Right lobe of liver (tissue), 6 donors: ENCODE results near the gene PLA2G15. TPM values are rescaled to one million over a fixed set of nuclear protein-coding genes. Genes with fewer than 3 reads are reported as not detected.

Experiments used
- ATAC-seq, 4 donors: fragments of 200-7000 bp; cut with Tn5 transposase; one replicate each; pipeline ENCODE4 v1.9.1; 2020; ENCODE audit warnings: mild to moderate bottlenecking in 4 of 4, moderate library complexity in 4 of 4
- DNase-seq, 3 donors: peaks; one replicate each; pipeline ENCODE4 v3.0.0-alpha.2; 2020
- H3K27ac ChIP-seq, 3 donors: fragments of 200-600 bp; one replicate each; pipeline ENCODE4 v1.8.0; 2022
- H3K27me3 ChIP-seq, 2 donors: fragments of 200-600 bp; one replicate each; pipeline ENCODE4 v1.8.0; 2022
- H3K36me3 ChIP-seq, 4 donors: fragments of 200-600 bp; sonication (generic) in 1 of 4; one replicate each; pipeline versions ENCODE4 v1.5.1 to v1.8.0; 2017 to 2022; ENCODE audit warnings: control low read depth in 1 of 4
- H3K4me1 ChIP-seq, 4 donors: fragments of 200-600 bp; sonication (generic) in 1 of 4; one replicate each; pipeline versions ENCODE4 v1.5.1 to v1.8.0; 2017 to 2022; ENCODE audit warnings: control low read depth in 1 of 4
- H3K4me3 ChIP-seq, 3 donors: fragments of 200-600 bp; one replicate each; pipeline ENCODE4 v1.8.0; 2022
- H3K9me3 ChIP-seq, 4 donors: fragments of 200-600 bp; sonication (generic) in 1 of 4; one replicate each; pipeline versions ENCODE4 v1.5.1 to v1.8.0; 2017 to 2022; ENCODE audit warnings: control low read depth in 1 of 4
- CTCF ChIP-seq, 4 donors: fragments of 200-600 bp in 3 of 4; fragments of 450-650 bp in 1 of 4; IDR thresholded peaks; one replicate each; pipeline versions ENCODE4 v1.5.1 to v1.8.0; 2016 to 2022; ENCODE audit warnings: antibody characterized with exemption in 4 of 4, mild to moderate bottlenecking in 2 of 4
- POLR2A ChIP-seq: fragments of 450-650 bp; IDR thresholded peaks from one replicate; pipeline ENCODE4 v1.6.1; 2017; ENCODE audit warnings: antibody characterized with exemption, mild to moderate bottlenecking
- WGBS: methylation state at CpG from one replicate; pipeline ENCODE4 v1.1.6; 2018; ENCODE audit warnings: low coverage, low lambda C conversion rate; ENCODE audit not compliant: insufficient coverage; ENCODE audit errors: missing lambda C conversion rate; 5-methylcytosine and 5-hydroxymethylcytosine counted together
- intact Hi-C, 2 donors: fragments of 100-400 bp; cut with DNase I; formaldehyde crosslinking; loops; one replicate each; pipeline versions ENCODE4 v1.11.2 to v1.14.1; 2022
- total RNA-seq, 6 experiments: library from RNA; depleted of rRNA in 2 of 6; stranded (reverse); fragments of >200 nt in 2 of 6; fragmentation: NEBNext Ultra II Directional in 3 of 6; extraction: Animal tissue kit (Norgen Biotek cat#: 25700) in 3 of 6; gene quantifications; one replicate each; pipeline versions ENCODE4 v1.1.0 to v1.2.4, GENCODE V29; 2016 to 2023
- donor health status: DM: no; HTN: yes; CAD: no.
- donor health status: DM: no; HTN: no; CAD: no.
- donor health status: DM: no; HTN: no; CAD: no.
- donor health status: DM: no; HTN: yes; CAD: no.
- donor health status: DM: no; HTN: yes; CAD: no.

The PLA2G15 gene
- total RNA-seq, 6 experiments from 2014 or later = 9.7 to 21.2 (median 13.7) TPM

GRCh38 chr16:68282064-68282452 is 36.9 kb downstream of the PLA2G15 start:
- no peak for ATAC-seq
- H3K4me3 ChIP-seq = no peak overlapping the region
- H3K4me1 ChIP-seq = peaks cover 0 to 4% (median 0%) of the 10 kb centered on the region in 4 donors
- no peaks in the 10 kb centered on the region for H3K9me3 ChIP-seq
- 76% methylated on average over 4 of the region's 4 CpGs for WGBS
- DNase-seq = no peak
- TF ChIP-seq POLR2A (no peak), CTCF (IDR thresholded peaks at IDR 0.05) (no peak)
- no peaks in the 10 kb centered on the region for H3K27me3 ChIP-seq
- intact Hi-C loops = no loop called here
- H3K27ac ChIP-seq = no peak overlapping the region
- no peaks in the 10 kb centered on the region for H3K36me3 ChIP-seq

- H3K9me3 ChIP-seq = no peaks in the 10 kb centered on the region
- DNase-seq = no peak
- peaks cover 0 to 4% (median 0%) of the 10 kb centered on the region in 4 donors for H3K4me1 ChIP-seq
- peak overlapping the region in 1 of 3 donors; percentile 16 for H3K27ac ChIP-seq
- H3K36me3 ChIP-seq = no peaks in the 10 kb centered on the region
- TF ChIP-seq POLR2A (no peak), CTCF (IDR thresholded peaks at IDR 0.05) (no peak)
- no peak overlapping the region for H3K4me3 ChIP-seq
- intact Hi-C loops = no loop called here
- no peaks in the 10 kb centered on the region for H3K27me3 ChIP-seq
- 54% methylated on average over 4 of the region's 5 CpGs for WGBS
- peak in 1 of 4 donors; percentile 10 for ATAC-seq
These were observed 38.2 kb downstream of the PLA2G15 start for GRCh38 chr16:68283346-68283745.

GRCh38 chr16:68283801-68284598 is 38.8 kb downstream of the PLA2G15 start:
- 48% methylated on average over 5 of the region's 9 CpGs for WGBS
- intact Hi-C loops = no loop called here
- Histone ChIP-seq H3K27ac (peak overlapping the region in 1 of 3 donors; percentile 16), H3K36me3 (no peaks in the 10 kb centered on the region), H3K27me3 (no peaks in the 10 kb centered on the region), H3K4me3 (no peak overlapping the region), H3K4me1 (peaks cover 0 to 4% (median 0%) of the 10 kb centered on the region in 4 donors), H3K9me3 (no peaks in the 10 kb centered on the region)
- ATAC-seq (no peak), DNase-seq (no peak)
- no peak for TF ChIP-seq CTCF (IDR thresholded peaks at IDR 0.05)
- TF ChIP-seq POLR2A = no peak

- H3K36me3 ChIP-seq = no peaks in the 10 kb centered on the region
- peak overlapping the region in 2 of 3 donors; percentile 22 to 27 for H3K27ac ChIP-seq
- H3K4me1 ChIP-seq = peaks cover 0 to 4% (median 0%) of the 10 kb centered on the region in 4 donors
- TF ChIP-seq CTCF (IDR thresholded peaks at IDR 0.05) = no peak
- no peak for TF ChIP-seq POLR2A
- DNase-seq (no peak), ATAC-seq (peak; percentile 42 to 66 (median 46))
- no peaks in the 10 kb centered on the region for H3K9me3 ChIP-seq
- 47% methylated on average over 5 of the region's 5 CpGs for WGBS
- no peak overlapping the region for H3K4me3 ChIP-seq
- no peaks in the 10 kb centered on the region for H3K27me3 ChIP-seq
- intact Hi-C loops = no loop called here
These were observed 39.7 kb downstream of the PLA2G15 start for GRCh38 chr16:68284847-68285246.
